HCT116 (cell line): ENCODE data around the gene KCNN3. TPM values are rescaled to one million over a fixed set of nuclear protein-coding genes. Genes with fewer than 3 reads are reported as not detected.

Experiments used
- ATAC-seq: fragments of 200-7000 bp; cut with Tn5 transposase; 2 replicates; pipeline ENCODE4 v1.9.1; 2020; ENCODE audit warnings: mild to moderate bottlenecking, moderate library complexity
- BruUV-seq: library from RNA; stranded (reverse); fragments of 400-500 nt; replicated peaks from 2 replicates; lab custom pipeline; 2021; lab: Mats Ljungman, UMichigan
- CTCF ChIA-PET: fragments of 300-600 bp; sonication (Branson Sonifier 250); formaldehyde crosslinking; loops from one replicate; lab custom pipeline; 2021; ENCODE audit warnings: antibody characterized with exemption; lab: Charles Lee
- POLR2A ChIA-PET: fragments of 300-600, 350-600 bp; sonication (Branson Sonifier 250); formaldehyde crosslinking; loops from one replicate; lab custom pipeline; 2021; ENCODE audit warnings: antibody characterized with exemption; lab: Charles Lee
- RAD21 ChIA-PET, 2 experiments: fragments of 300-600 bp; sonication (Branson Sonifier 250); formaldehyde crosslinking; loops; one replicate each; lab custom pipeline; 2023; ENCODE audit warnings: low total read pairs in 2 of 2; ENCODE audit not compliant: uncharacterized antibody in 2 of 2, unreplicated experiment in 2 of 2, low non-redundant PET in 1 of 2; lab: Charles Lee
- DNase-seq: peaks from one replicate; pipeline ENCODE4 v3.0.0-alpha.2; 2010; ENCODE audit warnings: low read depth, low spot score
- H2AFZ ChIP-seq: fragments of 200-600 bp; shearing (Covaris generic), sonication (generic); 2 replicates; pipeline ENCODE4 v1.6.1; 2017; ENCODE audit warnings: low read depth, mixed run types, mixed read lengths, antibody characterized with exemption, low read length; ENCODE audit not compliant: poor library complexity, severe bottlenecking
- H3K27ac ChIP-seq: 2 replicates; pipeline ENCODE4 v1.5.1; 2012; ENCODE audit warnings: low read depth, low read length
- H3K27me3 ChIP-seq: fragments of 200-600 bp; sonication (generic); 2 replicates; pipeline ENCODE4 v1.6.1; 2016; ENCODE audit warnings: mixed run types, low read length, mixed read lengths; ENCODE audit not compliant: insufficient read depth
- H3K36me3 ChIP-seq, 2 experiments: fragments of 200-500 bp in 1 of 2; fragments of 200-600 bp in 1 of 2; sonication (Bioruptor generic) in 1 of 2; sonication (generic) in 1 of 2; 2 replicates each; pipeline versions ENCODE4 v1.5.1 to v1.6.1; 2014 to 2016; ENCODE audit warnings: low read length in 2 of 2, inconsistent platforms in 1 of 2, mixed read lengths in 1 of 2, mixed run types in 1 of 2; ENCODE audit not compliant: insufficient read depth in 2 of 2, control insufficient read depth in 1 of 2
- H3K4me1 ChIP-seq, 2 experiments: fragments of 200-600 bp in 1 of 2; sonication (generic) in 1 of 2; 2 replicates each; pipeline versions ENCODE4 v1.5.1 to v1.6.1; 2012 to 2017; ENCODE audit warnings: low read length in 2 of 2, inconsistent platforms in 1 of 2, mild to moderate bottlenecking in 1 of 2, mixed read lengths in 1 of 2, mixed run types in 1 of 2, moderate library complexity in 1 of 2; ENCODE audit not compliant: insufficient read depth in 2 of 2, control insufficient read depth in 1 of 2
- H3K4me2 ChIP-seq: fragments of 200-600 bp; sonication (generic); 2 replicates; pipeline ENCODE4 v1.6.1; 2017; ENCODE audit warnings: mixed run types, low read length, mixed read lengths
- H3K4me3 ChIP-seq, 2 experiments: fragments of 200-600 bp in 1 of 2; sonication (generic) in 1 of 2; replicated peaks in 1 of 2; 2 replicates each; pipeline ENCODE4 v1.5.1; 2011 to 2016; ENCODE audit warnings: low read length in 2 of 2, control low read depth in 1 of 2, low read depth in 1 of 2, mild to moderate bottlenecking in 1 of 2, mixed read lengths in 1 of 2, mixed run types in 1 of 2
- H3K79me2 ChIP-seq: fragments of 200-600 bp; sonication (generic); 2 replicates; pipeline ENCODE4 v1.6.1; 2017; ENCODE audit warnings: mild to moderate bottlenecking, mixed run types, low read length, moderate library complexity, mixed read lengths; ENCODE audit not compliant: insufficient read depth
- H3K9ac ChIP-seq: fragments of 200-600 bp; sonication (generic); 2 replicates; pipeline ENCODE4 v1.6.1; 2016; ENCODE audit warnings: low read length, mixed read lengths
- H3K9me2 ChIP-seq: fragments of 200-600 bp; sonication (generic), shearing (Covaris generic); 2 replicates; pipeline ENCODE4 v1.6.1; 2017; ENCODE audit warnings: mixed run types, mild to moderate bottlenecking, moderate library complexity; ENCODE audit not compliant: insufficient read depth
- H3K9me3 ChIP-seq, 2 experiments: fragments of 200-500 bp in 1 of 2; fragments of 200-600 bp in 1 of 2; sonication (Bioruptor generic) in 1 of 2; sonication (generic) in 1 of 2; 2 replicates each; pipeline ENCODE4 v1.6.1; 2014 to 2017; ENCODE audit warnings: low read length in 2 of 2, mixed read lengths in 2 of 2, inconsistent platforms in 1 of 2, low read depth in 1 of 2, mild to moderate bottlenecking in 1 of 2, mixed run types in 1 of 2, moderate library complexity in 1 of 2; ENCODE audit not compliant: control insufficient read depth in 1 of 2, insufficient read depth in 1 of 2
- H4K20me1 ChIP-seq: fragments of 200-600 bp; sonication (generic), shearing (Covaris generic); 2 replicates; pipeline ENCODE4 v1.6.1; 2017; ENCODE audit warnings: mixed run types, mild to moderate bottlenecking, moderate library complexity; ENCODE audit not compliant: insufficient read depth
- CEBPB ChIP-seq: IDR thresholded peaks from 2 replicates; pipeline ENCODE4 v1.6.1; 2012; ENCODE audit warnings: low read depth
- EZH2 ChIP-seq: fragments of 200-600 bp; sonication (generic); IDR thresholded peaks from 2 replicates; pipeline ENCODE4 v1.6.1; 2017; ENCODE audit warnings: antibody characterized with exemption, mixed run types
- EZH2phosphoT487 ChIP-seq: fragments of 200-600 bp; IDR thresholded peaks from 2 replicates; pipeline ENCODE4 v1.6.1; 2018; ENCODE audit warnings: antibody characterized with exemption, borderline replicate concordance
- FOSL1 ChIP-seq: IDR thresholded peaks from 2 replicates; pipeline ENCODE4 v1.6.1; 2012; ENCODE audit warnings: low read depth
- JUND ChIP-seq: IDR thresholded peaks from 2 replicates; pipeline ENCODE4 v1.6.1; 2012
- POLR2A ChIP-seq: IDR thresholded peaks from 2 replicates; pipeline ENCODE4 v1.7.0; 2011; ENCODE audit warnings: borderline replicate concordance; ENCODE audit not compliant: insufficient read depth, insufficient read length; ENCODE audit errors: extremely low read depth
- POLR2AphosphoS5 ChIP-seq: IDR thresholded peaks from 2 replicates; pipeline ENCODE4 v1.6.1; 2011; ENCODE audit warnings: mild to moderate bottlenecking, low read depth, low read length, moderate library complexity
- RAD21 ChIP-seq: IDR thresholded peaks from 2 replicates; pipeline ENCODE4 v1.6.1; 2012; ENCODE audit warnings: low read depth, mild to moderate bottlenecking
- SP1 ChIP-seq: IDR thresholded peaks from 2 replicates; pipeline ENCODE4 v1.6.1; 2012; ENCODE audit warnings: low read depth
- TCF7L2 ChIP-seq: IDR thresholded peaks from 2 replicates; pipeline ENCODE4 v1.7.0; 2011; ENCODE audit warnings: borderline replicate concordance, inconsistent platforms; ENCODE audit not compliant: insufficient read depth, insufficient read length; ENCODE audit errors: extremely low read depth
- YY1 ChIP-seq: IDR thresholded peaks from 2 replicates; pipeline ENCODE4 v1.6.1; 2011; ENCODE audit warnings: low read length, low read depth, moderate library complexity, mild to moderate bottlenecking; ENCODE audit not compliant: insufficient replicate concordance; ENCODE audit errors: extremely low read depth
- ZFX ChIP-seq: fragments of 450-650 bp; IDR thresholded peaks from 2 replicates; pipeline ENCODE4 v1.6.1; 2017
- ZNF274 ChIP-seq: fragments of 200-500 bp; sonication (Bioruptor generic); IDR thresholded peaks from 2 replicates; pipeline ENCODE4 v1.6.1; 2014; ENCODE audit warnings: mild to moderate bottlenecking, low read depth, low read length, inconsistent platforms
- intact Hi-C: fragments of 100-400 bp; cut with micrococcal nuclease; formaldehyde crosslinking; loops from 2 replicates; pipeline ENCODE4 v1.10.0; 2022
- total RNA-seq: library from RNA; stranded (reverse); gene quantifications from one replicate; pipeline ENCODE4 v1.2.1, GENCODE V29; 2021; ENCODE audit not compliant: unreplicated experiment
- TF ChIP-seq, protein P1 (sequence below): IDR thresholded peaks from 2 replicates; pipeline ENCODE4 v1.6.1; 2012; ENCODE audit warnings: low read depth
- TF ChIP-seq, protein P2 (sequence below): IDR thresholded peaks from 2 replicates; pipeline ENCODE4 v1.6.1; 2011; ENCODE audit warnings: mild to moderate bottlenecking, low read length, moderate library complexity; ENCODE audit not compliant: insufficient replicate concordance; ENCODE audit errors: extremely low read depth
- TF ChIP-seq, protein P3 (sequence below): IDR thresholded peaks from 2 replicates; pipeline ENCODE4 v1.6.1; 2012
- TF ChIP-seq, protein P4 (sequence below): IDR thresholded peaks from 2 replicates; pipeline ENCODE4 v1.6.1; 2012

KCNN3 gene
- total RNA-seq, 1 experiment from 2014 or later, result 1.1 TPM

DNA sequence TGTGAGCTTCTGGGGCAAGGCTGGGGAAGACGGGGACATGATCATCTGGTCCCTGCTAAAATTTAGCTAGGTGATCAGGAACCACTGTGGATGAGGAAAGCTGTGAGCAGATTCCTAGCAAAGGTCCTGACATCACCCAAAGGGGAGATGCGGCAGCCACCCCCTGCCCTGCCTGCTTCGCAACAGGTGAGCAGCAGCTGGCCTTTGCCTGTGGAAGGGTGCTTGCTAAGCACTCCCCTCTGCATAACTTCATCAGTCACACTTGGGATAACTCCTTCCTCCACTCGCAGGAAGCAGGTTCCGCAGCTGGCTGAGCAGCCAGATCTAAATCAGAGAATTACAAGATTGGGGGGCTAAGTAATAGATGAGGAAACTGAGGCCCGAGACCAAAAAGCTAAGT, 51.2 kb downstream of the KCNN3 start:
- H2AFZ ChIP-seq, result no peak overlapping the region
- H3K4me3 ChIP-seq, result no peak overlapping the region
- DNase-seq, result no peak
- ChIA-PET CTCF (interaction anchor here (0.8 to 2.4 kb wide), 5 partner anchors 10 to 150 kb away, joined by 3 to 7 read pairs (median 5); no protein-coding TSS in a partner anchor), RAD21 (no interaction called here), POLR2A (no interaction called here)
- no peaks in the 10 kb centered on the region for H3K36me3 ChIP-seq
- TF ChIP-seq, protein P1, sequence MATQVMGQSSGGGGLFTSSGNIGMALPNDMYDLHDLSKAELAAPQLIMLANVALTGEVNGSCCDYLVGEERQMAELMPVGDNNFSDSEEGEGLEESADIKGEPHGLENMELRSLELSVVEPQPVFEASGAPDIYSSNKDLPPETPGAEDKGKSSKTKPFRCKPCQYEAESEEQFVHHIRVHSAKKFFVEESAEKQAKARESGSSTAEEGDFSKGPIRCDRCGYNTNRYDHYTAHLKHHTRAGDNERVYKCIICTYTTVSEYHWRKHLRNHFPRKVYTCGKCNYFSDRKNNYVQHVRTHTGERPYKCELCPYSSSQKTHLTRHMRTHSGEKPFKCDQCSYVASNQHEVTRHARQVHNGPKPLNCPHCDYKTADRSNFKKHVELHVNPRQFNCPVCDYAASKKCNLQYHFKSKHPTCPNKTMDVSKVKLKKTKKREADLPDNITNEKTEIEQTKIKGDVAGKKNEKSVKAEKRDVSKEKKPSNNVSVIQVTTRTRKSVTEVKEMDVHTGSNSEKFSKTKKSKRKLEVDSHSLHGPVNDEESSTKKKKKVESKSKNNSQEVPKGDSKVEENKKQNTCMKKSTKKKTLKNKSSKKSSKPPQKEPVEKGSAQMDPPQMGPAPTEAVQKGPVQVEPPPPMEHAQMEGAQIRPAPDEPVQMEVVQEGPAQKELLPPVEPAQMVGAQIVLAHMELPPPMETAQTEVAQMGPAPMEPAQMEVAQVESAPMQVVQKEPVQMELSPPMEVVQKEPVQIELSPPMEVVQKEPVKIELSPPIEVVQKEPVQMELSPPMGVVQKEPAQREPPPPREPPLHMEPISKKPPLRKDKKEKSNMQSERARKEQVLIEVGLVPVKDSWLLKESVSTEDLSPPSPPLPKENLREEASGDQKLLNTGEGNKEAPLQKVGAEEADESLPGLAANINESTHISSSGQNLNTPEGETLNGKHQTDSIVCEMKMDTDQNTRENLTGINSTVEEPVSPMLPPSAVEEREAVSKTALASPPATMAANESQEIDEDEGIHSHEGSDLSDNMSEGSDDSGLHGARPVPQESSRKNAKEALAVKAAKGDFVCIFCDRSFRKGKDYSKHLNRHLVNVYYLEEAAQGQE, result no peak
- TF ChIP-seq EZH2 (no peak), SP1 (no peak), FOSL1 (no peak), JUND (no peak), POLR2AphosphoS5 (no peak), CEBPB (no peak), EZH2phosphoT487 (no peak), TCF7L2 (no peak), YY1 (no peak), ZFX (no peak), RAD21 (no peak), ZNF274 (no peak), POLR2A (no peak)
- TF ChIP-seq, protein P2, sequence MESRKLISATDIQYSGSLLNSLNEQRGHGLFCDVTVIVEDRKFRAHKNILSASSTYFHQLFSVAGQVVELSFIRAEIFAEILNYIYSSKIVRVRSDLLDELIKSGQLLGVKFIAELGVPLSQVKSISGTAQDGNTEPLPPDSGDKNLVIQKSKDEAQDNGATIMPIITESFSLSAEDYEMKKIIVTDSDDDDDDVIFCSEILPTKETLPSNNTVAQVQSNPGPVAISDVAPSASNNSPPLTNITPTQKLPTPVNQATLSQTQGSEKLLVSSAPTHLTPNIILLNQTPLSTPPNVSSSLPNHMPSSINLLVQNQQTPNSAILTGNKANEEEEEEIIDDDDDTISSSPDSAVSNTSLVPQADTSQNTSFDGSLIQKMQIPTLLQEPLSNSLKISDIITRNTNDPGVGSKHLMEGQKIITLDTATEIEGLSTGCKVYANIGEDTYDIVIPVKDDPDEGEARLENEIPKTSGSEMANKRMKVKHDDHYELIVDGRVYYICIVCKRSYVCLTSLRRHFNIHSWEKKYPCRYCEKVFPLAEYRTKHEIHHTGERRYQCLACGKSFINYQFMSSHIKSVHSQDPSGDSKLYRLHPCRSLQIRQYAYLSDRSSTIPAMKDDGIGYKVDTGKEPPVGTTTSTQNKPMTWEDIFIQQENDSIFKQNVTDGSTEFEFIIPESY, result no peak
- TF ChIP-seq, protein P3, sequence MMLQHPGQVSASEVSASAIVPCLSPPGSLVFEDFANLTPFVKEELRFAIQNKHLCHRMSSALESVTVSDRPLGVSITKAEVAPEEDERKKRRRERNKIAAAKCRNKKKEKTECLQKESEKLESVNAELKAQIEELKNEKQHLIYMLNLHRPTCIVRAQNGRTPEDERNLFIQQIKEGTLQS, result no peak
- TF ChIP-seq, protein P4, sequence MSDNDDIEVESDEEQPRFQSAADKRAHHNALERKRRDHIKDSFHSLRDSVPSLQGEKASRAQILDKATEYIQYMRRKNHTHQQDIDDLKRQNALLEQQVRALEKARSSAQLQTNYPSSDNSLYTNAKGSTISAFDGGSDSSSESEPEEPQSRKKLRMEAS, result no peak
- no peak overlapping the region for H3K4me2 ChIP-seq
- BruUV-seq, result no TSS peak
- H3K4me1 ChIP-seq, result 0 out of 4 replicates have a peak, but pooled peaks cover 0 to 2% of the 10 kb centered on the region in 2 experiments
- no peaks in the 10 kb centered on the region for H3K9me3 ChIP-seq
- intact Hi-C loops, result no loop called here
- no peak overlapping the region for H3K27ac ChIP-seq
- H4K20me1 ChIP-seq, result no peaks in the 10 kb centered on the region
- no peaks in the 10 kb centered on the region for H3K27me3 ChIP-seq
- H3K9ac ChIP-seq, result no peak overlapping the region
- no peak for ATAC-seq
- H3K79me2 ChIP-seq, result no peaks in the 10 kb centered on the region
- no peaks in the 10 kb centered on the region for H3K9me2 ChIP-seq
